Femur (tissue), 1 donor: ENCODE measurements around the gene LYZL2.
"Not testable (repeated sequence)": the region's sequence is repeated elsewhere in the genome, so short reads cannot be mapped to it uniquely, and the experiment has no call there.

Experiments used
- DNase-seq: peaks from one replicate; pipeline ENCODE4 v3.0.0-alpha.2; 2017

LYZL2 gene

DNA sequence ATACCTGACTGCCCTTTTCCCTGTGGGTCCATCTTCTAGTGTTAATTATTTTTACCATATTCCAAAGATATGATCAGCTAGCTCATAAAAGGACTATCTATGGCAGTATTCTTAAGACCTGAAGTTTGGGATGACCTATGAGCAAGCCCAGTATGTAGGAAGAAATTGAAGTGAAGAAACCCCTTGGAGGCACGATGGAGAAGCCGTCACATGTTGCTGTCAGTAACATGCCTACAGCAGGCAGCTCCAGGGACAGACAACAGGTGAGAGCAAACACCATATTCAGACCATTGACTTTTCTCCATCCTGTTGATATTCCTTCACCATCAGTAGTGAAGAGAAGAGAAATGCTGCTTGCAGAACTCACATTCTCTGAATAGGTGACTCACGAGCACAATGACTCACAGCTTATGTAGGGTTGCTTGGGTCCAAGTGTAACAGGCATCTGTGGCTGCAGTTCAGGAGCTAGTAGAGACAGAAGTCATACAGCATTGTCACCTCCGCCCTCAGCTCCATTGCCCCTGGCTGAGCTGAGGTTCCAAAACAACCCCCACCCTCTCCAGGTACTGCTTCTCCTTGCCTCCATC, 8.4 kb upstream of the LYZL2 start:
- no peak for DNase-seq

DNA sequence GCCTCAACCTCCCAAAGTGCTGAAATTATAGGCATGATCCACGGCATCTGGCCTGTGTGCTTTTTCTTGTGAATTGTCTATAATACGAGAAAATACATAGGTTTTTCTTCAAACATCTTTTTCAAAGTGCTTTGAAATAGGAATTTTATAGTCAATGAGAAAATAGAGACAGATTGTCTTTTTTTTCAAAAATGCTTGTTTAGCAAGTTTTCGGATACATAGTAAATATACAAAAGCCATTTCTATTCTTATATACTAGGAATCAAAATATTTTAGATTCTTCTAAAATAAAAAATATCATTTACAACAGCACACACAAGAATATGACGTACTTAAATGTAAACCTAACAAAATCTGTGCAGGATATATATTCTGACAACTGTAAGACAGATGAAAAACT, 1.6 kb upstream of the LYZL2 start:
- DNase-seq: no peak

DNA sequence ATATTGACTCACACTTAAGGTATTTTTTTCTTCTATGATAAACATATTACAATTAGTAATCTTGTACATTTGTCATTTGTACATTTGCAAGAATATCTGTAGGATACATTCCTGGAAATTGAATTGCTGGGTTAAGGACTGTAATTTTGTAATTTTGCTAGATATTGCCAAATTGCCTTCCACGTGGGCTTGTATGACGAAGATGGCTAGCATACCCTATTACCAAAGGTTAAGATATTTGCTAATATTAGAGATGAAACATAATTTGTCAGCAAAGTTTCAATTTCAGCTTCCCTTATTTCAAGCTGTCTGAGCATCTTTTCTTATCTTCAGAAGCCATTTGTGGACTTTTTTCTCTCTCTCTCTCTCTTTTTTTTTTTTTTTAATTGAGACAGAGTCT, 1.0 kb upstream of the LYZL2 start:
- DNase-seq: no peak

DNA sequence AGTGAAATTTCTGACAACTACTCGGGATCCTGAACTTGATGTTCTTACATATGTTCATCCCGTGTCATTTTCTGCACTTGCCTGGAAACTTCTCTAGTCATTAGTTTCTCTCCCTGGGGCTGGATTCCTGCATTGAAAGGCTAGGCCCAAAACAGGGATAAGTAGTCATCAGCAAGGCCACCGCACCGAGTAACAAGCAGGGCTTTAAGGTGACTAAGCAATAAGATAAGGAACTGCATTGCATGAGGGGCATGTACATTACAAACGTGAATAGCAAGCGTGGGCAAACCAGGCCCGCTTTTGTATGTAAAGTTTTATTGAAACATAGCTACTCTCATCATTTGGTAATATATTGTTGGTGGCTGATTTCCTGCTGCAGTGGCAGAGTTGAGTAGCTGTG, 977 bp downstream of the LYZL2 start:
- not testable (repeated sequence) for DNase-seq

DNA sequence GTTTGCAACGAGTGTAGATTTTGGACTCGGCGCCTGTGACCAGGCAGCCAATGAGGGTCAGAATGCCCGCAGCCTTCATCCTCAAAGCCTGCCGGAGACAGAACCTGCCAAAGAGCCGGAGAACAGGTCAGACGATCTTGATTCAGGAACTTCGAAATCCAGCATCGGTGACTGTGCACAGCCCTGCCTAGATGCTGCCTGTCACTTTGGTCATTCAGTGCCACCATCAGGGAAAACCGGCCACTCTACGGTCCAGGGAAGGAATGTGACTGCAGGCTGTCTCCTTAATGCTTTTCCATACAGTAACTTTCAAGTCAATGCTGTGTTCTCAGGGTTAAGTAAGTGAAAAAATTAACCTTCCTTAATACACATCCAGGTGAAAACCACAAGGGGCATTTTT, 2.7 kb downstream of the LYZL2 start:
- DNase-seq: not testable (repeated sequence)

DNA sequence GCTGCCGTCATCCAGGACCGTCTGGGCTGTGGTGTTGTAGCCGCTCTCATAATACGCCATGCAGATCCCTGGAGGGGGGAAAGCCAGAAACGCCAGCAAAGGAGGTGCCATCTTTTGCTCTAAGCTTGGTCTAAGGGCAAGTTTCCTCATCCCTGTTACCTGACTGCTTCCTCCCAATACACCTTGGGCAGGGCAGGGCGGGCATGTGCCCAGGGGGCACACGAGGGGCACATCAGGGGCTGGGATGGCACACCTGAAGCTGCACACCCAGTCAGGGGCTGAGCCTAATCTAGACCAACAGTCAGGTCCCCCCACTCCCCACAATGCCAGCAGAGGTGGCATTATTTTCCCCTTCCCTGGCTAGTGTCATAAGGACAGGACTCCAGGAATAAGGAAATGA, 3.4 kb downstream of the LYZL2 start:
- DNase-seq: not testable (repeated sequence)

DNA sequence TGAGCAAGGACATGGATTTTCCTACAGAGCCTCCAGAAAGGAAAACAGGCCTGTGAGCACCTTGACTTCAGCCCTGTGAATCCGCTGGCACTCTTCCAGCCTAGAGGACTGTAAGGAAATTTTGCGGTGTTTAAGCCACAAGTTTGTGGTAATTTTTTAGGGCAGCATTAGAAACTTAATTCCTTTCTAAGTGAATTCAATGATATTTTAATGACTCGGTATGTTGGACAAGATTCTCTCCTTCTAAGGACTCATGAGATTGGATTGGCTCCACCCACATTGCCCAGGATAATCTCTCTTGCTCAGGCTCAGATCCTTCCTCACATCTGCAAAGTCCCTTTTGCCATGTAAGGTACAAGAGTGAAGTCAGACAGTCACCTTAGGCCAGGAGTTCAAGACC, 4.5 kb downstream of the LYZL2 start:
- DNase-seq: no peak

DNA sequence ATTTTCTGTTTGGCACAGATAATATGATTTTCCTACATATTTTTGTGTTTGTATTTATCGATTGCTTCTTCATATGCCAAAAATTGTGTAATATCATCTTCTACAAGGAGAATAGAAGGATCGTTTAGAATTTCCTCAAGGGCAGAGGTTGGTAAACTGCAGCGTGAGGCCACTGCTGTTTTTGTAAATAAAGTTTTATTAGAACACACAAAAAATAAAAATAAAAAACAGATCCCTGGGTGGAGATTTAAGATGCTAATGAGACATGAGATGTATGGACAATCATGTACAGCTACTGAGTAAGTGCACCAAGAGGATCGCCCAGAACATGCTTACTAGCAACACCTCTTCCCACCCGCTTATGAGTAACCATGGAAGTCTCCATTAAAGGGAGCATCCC, 9.6 kb downstream of the LYZL2 start:
- no peak for DNase-seq

DNA sequence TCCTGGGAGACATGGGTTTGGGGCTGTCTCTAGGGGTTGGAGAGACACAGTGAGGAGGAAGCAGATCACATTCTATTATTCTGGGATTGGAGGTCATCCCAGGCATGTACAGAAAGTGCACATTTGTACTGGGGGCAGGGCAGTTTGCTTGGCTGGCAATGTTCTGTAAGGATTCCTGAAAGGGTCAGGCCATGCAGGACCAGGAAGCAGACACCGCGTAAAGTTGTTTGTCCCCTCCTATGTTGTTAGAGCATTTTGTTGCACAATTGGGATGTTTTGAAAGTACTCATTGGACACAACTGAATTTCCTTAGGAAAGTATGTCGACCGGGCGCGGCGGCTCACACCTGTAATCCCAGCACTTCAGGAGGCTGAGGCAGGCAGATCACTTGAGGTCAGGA, 12.5 kb downstream of the LYZL2 start:
- DNase-seq: no peak

DNA sequence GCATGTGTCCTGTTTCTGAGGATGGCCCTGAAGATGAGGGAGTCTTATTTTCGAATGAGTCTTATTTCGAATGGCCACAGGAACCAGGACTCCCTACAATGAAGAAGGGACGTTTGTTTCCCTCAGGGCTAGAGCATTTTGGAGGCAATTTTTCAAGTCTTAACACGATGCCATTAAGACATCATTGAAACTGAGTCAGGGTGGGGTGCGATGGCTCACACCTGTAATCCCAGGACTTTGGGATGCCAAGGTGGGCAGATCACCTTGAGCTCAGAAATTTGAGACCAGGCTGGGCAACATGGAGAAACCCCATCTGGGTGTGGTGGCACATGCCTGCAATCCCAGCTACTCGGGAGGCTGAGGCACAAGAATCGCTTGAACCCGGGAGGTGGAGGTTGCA, 18.5 kb downstream of the LYZL2 start:
- DNase-seq: not testable (repeated sequence)

DNA sequence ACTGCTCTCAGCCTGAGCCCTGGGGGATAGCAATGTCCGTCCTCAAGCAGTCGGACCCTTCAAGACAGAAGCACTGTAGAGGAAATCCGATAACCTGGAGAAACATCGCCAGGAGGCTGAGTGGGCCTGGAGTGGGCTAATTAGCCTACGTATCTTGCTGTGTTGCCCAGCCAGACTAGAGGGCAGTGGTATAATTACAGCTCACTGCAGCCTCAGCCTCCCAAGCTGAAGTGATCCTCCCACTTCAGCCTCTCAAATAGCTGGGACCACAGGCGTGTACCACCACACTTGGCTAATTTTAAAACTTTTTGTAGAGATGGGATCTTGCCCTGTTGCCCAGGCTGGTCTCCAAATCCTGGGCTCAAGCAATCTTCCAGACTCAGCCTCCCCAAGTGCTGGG, 21.7 kb downstream of the LYZL2 start:
- no peak for DNase-seq

DNA sequence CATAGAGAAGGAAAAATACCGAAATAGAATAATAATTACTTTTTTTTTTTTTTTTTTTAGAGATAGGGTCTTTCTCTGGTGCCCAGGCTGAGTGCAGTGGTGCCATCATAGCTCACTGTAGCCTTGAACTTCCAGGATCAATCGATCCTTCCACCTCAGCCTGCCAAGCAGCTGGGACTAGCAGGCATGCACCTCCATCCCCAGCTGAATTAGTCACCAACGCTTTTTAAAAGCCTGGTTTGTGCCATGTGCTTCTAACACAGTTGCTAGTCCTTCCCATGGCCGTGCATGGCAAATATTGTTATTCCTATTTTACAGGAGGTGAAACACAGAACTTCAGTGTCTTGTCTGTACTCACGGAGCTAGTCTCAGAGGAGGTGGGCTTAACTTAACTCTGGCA, 23.2 kb downstream of the LYZL2 start:
- no peak for DNase-seq

DNA sequence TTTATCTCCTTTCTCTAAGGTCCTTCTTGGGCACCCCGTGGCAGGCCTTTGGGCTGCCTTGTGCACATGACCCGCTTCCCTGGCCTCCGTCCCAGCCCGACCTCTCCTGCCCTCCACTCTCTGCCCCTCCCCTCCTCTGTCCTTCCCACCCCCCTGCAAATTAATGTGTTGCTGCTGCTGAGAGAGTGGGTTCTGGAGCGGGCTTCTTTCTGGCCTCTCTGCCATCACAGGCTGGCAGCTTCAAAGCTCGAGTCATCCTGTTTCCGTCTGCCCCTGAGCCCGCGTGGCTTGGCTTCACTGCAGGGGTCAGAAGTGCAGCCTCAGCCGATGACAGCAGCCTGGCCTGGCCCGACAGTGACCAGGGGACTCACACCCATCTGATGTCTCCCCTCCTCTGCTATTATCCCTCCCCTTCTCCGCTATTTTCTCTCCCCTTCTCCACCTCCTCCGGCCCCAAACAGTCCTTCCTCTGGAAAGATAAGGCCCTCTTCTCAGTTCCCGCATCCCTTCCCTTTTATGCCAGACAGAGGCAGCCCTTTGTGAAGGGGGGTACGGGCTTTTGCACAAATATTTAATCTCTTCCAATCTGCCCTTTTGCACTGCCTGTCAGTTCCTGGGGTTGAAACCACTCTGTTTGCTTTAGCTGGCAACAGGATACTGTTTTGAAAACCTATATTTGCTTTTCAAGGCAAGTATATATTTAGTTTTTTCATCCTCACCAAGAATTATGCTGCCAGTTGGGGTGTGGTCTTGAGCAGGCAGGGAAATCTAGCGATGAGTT, 24.0 kb downstream of the LYZL2 start:
- DNase-seq: peak; percentile 53

DNA sequence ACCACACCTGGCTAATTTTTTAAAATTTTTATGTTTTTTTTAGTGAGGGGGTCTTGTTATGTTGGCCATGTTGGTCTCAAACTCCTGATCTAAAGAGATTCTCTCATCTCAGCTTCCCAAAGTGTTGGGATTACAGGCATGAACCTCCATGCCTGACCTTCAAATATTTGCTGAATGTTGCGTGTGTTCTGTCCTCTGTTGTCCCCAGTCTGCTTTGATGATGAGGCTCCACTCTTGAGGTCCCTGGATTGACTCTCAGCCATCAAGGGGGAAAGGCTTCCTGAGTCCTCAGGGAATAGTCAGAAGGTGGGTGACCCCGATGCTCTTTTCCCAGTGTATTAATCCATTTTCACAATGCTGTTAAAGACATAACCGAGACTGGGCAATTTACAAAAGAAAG, 26.0 kb downstream of the LYZL2 start:
- no peak for DNase-seq

DNA sequence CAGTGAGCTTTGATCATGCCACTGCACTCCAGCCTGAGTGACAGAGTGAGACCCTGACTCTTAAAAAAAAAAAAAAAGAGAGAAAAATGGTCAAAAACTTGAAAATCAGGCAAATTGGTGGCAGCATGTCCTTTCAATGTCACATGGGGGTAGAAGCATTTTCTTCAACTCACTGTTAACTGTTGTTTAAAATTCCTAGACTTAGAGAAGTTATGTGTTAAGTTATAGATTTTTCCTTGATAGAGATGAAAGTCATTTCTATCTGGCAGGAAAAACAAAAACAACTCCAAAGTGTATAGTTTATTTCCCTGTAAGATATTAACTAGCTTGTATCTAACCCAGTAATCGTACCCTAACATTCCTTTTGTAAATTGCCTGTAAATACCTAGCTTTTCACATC, 26.8 kb downstream of the LYZL2 start:
- DNase-seq: no peak

DNA sequence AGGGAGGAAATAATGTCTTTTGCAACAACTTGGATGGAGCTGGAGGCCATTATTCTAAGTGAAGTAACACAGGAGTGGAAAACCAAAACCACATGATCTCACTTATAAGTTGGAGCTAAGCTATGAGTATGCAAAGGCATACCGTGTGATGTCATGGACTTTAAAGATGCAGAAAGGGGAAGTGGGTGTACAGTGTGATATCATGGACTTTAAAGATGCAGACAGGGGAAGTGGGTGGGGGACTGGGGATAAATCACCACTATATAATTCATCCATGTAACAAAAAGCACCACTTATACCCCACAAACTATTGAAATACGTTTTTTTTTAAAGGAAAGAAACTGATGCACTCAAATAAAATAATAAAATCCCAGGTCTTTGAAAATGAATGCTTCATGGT, 29.5 kb downstream of the LYZL2 start:
- DNase-seq: no peak

DNA sequence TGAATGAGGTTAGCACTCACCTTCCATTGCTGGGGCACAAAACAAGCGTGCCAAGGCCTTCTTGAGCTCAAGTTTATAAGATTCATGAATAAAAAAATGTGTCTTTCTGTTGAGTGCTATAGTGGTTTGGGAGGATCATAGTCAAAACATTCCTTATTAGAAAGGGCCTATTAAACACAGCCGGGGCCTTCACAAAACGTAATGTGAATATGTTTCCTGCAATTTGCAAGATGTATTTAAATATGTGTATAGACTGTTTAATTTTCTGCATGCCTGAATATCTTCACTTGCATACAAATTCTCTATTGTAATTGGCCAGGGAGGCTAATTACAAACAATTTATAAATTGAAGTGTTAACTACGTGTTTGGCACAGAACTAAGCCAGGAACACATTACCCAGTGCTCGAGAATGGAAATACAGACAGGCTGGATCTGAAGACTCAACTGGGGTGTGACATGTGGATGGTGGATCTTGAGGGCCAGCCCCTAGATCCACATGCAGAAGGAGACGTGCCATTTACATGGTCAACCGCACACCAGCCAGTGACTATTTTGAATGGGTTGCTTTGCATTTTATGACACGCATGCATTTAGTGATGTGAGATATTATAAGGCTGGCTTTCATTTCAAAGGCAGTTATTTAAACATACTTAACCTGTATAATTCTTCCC, 31.3 kb downstream of the LYZL2 start:
- DNase-seq: no peak

DNA sequence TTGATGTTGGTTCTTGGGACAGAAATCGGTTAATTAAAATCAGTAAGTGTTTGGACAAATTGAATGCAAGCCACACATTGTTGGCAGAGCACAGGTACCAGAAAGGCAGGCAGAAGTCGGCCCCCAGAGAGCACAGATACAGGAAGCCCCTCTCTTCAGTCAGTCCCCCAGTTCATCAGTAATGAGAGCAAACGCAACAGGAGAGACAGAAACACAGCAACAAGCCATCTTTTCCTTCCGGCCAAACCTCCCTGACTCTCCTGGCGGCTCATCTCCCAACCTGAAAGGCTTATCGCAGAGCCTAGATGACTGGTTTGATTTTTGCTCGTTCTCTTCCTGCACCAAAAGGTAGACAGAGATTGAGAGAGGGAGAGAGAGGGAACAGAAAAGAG, 32.1 kb downstream of the LYZL2 start:
- DNase-seq: not testable (repeated sequence)

DNA sequence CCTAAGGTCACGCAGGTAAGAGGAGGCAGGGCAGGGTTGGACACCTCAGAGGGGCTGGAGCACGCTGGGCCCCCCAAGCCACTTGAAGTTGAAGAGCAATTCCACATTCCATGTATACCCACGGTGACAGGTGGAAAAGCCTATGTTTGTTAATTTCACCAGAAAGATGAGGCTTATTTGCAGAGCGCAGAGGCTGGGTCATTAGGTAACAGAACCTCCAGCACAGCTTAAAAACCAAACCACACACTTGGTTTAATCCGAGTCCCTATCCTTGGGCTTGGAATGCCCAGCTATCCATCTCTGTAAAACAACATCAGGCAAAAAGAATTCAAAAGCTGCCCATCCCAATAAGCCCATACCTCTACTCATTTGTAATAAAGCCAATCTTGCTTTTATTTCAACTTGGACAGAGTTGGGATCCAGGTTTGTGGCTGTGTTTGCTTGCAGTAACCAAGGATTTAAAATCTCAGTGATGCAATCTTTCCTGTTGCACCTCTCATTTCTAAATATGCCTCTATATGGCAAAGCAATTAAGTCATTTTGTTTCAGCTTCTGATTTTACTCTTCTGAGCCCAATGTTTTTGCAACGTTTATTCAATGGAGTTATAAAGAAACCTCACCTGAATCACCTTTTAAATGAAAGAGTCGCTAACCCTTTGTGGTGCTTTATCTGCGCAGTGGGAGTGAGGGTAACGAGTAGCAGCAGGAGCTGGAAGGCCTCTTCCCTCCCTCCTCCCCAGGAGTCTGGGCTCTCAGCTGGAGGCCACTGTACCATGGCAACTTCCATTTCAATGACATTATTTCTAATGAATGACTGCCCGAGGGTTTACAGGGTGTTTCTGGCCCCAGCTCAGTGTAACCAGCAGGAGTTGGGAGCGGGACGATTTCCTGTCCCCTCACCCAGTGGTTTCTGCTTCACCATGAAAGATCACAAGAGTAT, 32.8 kb downstream of the LYZL2 start:
- DNase-seq: not testable (repeated sequence)

DNA sequence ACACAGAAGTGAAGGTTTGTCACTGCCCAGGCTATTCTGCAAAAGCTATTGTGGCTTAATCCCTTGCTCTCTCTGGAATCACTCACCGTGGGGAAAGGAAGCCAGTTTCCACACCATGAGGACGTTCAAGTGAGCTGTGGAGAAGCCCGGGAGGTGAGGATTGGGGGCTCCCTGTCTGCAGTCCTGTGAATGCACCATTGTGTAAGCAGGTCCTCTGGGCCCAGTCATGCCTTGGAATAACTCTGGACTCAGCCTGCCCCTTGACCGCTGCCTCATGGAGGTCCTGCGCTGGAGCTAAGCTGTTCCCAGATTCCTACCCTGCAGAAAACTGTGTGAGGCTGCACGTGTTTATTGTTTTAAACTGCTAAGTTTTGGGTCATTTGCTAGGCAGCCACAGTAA, 33.5 kb downstream of the LYZL2 start:
- no peak for DNase-seq

DNA sequence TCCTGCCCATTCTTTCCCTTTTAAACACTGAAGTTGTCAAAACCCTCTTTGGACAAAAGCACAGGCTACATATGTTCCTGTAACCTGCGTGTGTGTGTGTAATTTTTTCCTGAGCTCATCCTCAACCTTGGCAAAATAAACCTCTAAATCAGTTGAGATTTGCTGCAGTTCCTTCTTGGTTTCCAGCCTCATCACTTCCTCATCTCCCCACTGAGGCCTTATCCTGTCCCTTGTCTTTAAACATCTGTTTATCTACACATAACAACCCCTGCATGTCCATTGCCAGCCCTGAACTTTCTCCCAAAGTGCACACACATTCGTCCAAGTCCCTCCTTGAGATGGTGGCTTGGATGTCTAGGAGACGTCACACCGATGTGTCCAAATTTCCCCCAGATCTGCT, 35.5 kb downstream of the LYZL2 start:
- DNase-seq: no peak

DNA sequence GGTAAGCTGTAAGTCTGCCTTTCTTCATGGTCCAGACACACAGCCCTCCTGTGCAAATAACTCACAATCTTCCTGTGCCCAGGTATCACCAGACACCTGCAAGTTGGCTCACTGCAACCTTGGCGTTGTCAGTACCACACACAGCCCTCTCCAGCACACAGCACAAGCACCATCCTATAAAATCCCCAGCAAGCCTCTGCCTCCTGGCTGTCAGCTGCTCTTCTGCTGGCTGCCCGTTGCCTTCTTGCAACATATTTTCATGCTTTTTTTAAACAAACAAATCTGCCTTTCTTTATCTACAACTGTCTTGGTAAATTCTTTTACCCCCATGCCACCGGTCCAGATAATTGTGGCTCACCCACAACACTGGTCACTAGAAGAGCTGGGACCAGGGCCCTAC, 36.8 kb downstream of the LYZL2 start:
- not testable (repeated sequence) for DNase-seq

DNA sequence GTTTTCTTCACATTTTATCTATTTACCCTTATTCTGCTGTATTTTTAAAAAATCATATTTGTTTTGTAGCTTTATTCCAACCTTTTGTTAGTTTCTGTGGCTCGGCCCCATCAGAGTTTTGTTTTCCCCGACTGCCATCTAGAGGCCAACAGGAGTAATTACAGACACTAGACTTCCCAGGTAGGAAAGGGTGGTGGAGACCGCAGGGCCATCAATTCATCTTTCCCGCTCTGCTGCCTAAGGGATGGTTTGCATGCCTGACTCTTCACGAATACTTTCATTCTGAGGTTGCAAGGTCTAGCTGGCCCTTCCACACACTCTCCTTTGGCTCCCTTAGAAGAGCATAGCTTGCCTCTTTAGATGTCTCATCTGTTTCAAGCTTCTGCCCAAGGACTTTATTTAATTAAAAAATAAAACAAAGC, 38.3 kb downstream of the LYZL2 start:
- DNase-seq: peak; percentile 69
